ENCODE measurements around the gene CCDC15. TPM values are rescaled to one million over a fixed set of nuclear protein-coding genes. Genes with fewer than 3 reads are reported as not detected.

The CCDC15 gene
- total RNA-seq, 1 experiment from 2014 or later: 2.8 TPM

- H3K79me1 ChIP-seq (ENCODE audit: insufficient read depth, low read depth, low read length, poor library complexity, severe bottlenecking): no peaks in the 10 kb centered on the region
- no peak for DNase-seq
- H2BK12ac ChIP-seq (ENCODE audit: insufficient read length, low read depth, low read length): no peak overlapping the region
- no peaks in the 10 kb centered on the region; the same call in 1 of the 2 replicates for H3K4me1 ChIP-seq (ENCODE audit: insufficient read depth, low read length)
- H3K4me1 Mint-ChIP-seq: no peaks in the 10 kb centered on the region
- H4K91ac ChIP-seq (ENCODE audit: insufficient read length, low read depth, low read length): no peak overlapping the region
- H3K27ac Mint-ChIP-seq: no peak overlapping the region
- H3T11ph ChIP-seq (ENCODE audit: low read length): no peak overlapping the region
- H2BK120ac ChIP-seq (ENCODE audit: low read depth, low read length, poor library complexity, severe bottlenecking): no peak overlapping the region
- H2AFZ ChIP-seq (ENCODE audit: low read length): no peak overlapping the region
- no peak overlapping the region for H3K4me3 Mint-ChIP-seq
- no peak overlapping the region for H3K14ac ChIP-seq (ENCODE audit: insufficient read depth, low read length)
- no peaks in the 10 kb centered on the region for H3K79me2 ChIP-seq (ENCODE audit: insufficient read depth, low read length)
- H3K23me2 ChIP-seq (ENCODE audit: insufficient read length, low read depth, low read length, poor library complexity, severe bottlenecking): peaks cover 8% of the 10 kb centered on the region
- no peaks in the 10 kb centered on the region; a peak in 1 of 7 replicates for H3K36me3 Mint-ChIP-seq (ENCODE audit: insufficient read depth in 1 of 3, low read depth in 3 of 3)
- H3K23ac ChIP-seq (ENCODE audit: insufficient read length, low read depth, low read length): no peak overlapping the region
- no peak overlapping the region for H3K56ac ChIP-seq (ENCODE audit: insufficient read length, low read depth, low read length)
- no peak overlapping the region for H3K4ac ChIP-seq (ENCODE audit: low read depth, low read length)
- H3K18ac ChIP-seq (ENCODE audit: insufficient read length, low read depth, low read length): no peak overlapping the region
- no peak overlapping the region for H2BK15ac ChIP-seq (ENCODE audit: low read depth, low read length)
- no peak overlapping the region for H2BK20ac ChIP-seq (ENCODE audit: low read depth, low read length, poor library complexity, severe bottlenecking)
- H3K9me3 Mint-ChIP-seq: no peaks in the 10 kb centered on the region
- no peak overlapping the region for H3K27ac ChIP-seq (ENCODE audit: insufficient read length, low read depth, low read length)
- H3K4me2 ChIP-seq (ENCODE audit: insufficient read depth, insufficient read length, low read length): peak overlapping the region; percentile 79
- H4K8ac ChIP-seq (replicated peaks; ENCODE audit: insufficient read length, low read depth, low read length): no peak overlapping the region
- no peaks in the 10 kb centered on the region; the same call in 1 of the 2 replicates for H3K27me3 Mint-ChIP-seq (ENCODE audit: low read depth)
- no peaks in the 10 kb centered on the region for H3K27me3 ChIP-seq (ENCODE audit: insufficient read depth, low read length)
- no peaks in the 10 kb centered on the region for H4K20me1 ChIP-seq (ENCODE audit: control insufficient read depth, insufficient read depth, insufficient read length)
- H3K9me3 ChIP-seq (ENCODE audit: control insufficient read depth, low read depth, low read length): no peaks in the 10 kb centered on the region
- no peak overlapping the region for H2BK5ac ChIP-seq (ENCODE audit: insufficient read length, low read length)
- no peak overlapping the region for H2AK5ac ChIP-seq (ENCODE audit: insufficient read length, low read length)
- no peak for TF ChIP-seq CTCF (conservative IDR thresholded peaks at IDR 0.05)
- H4K5ac ChIP-seq (ENCODE audit: insufficient read length, low read depth, low read length): no peak overlapping the region
- H3K9ac ChIP-seq (ENCODE audit: extremely low read depth, insufficient read length, low read length): no peak overlapping the region
Measured at GRCh38 chr11:124955035-124955434, 1.0 kb downstream of the CCDC15 start.
